HG02884 (cell line): Measurements from ENCODE around the gene UFSP1.
"Not testable (repeated sequence)": the region's sequence is repeated elsewhere in the genome, so short reads cannot be mapped to it uniquely, and the experiment has no call there.

ENCODE experiments used
- ATAC-seq: cut with Tn5 transposase; IDR thresholded peaks from one replicate; pipeline ENCODE4 v1.9.1; 2021; ENCODE audit warnings: mild to moderate bottlenecking, moderate library complexity; ENCODE audit not compliant: unreplicated experiment

Gene UFSP1

GRCh38 chr7:100861616-100861985 lies 27.9 kb downstream of the UFSP1 start:
- no peak for ATAC-seq

DNA sequence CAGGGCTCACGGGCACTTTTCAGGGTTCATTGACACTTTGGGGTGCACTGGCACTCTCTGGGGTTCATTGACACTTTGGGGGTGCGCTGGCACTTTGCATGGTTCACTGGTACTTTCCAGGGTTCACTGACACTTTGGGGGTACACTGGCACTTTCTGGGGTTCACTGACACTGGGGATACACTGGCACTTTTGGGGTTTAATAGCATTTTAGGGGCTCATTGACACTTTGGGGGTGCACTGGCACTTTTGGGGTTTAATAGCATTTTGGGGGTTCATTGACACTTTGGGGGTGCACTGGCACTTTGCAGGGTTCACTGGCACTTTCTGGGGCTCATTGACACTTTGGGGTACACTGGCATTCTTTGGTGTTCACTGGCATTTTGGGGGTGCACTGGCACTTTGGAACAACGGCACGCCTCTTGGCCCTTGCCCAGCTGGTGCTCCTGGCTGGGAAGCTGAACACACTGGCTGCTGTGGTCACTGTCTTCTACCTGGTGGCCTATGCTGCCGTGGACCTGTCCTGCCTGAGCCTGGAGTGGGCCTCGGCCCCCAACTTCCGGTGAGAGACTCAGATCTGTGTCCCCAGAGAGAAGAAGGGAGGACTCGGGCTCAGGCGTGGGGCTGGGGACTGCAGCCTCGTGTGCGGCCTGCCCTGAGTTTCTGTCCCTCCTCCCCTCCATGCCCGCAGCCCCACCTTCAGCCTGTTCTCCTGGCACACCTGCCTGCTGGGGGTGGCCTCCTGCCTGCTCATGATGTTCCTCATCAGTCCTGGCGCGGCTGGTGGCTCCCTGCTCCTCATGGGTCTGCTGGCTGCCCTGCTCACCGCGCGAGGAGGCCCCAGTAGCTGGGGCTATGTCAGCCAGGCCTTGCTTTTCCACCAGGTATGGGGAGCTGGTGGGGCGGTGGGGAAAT lies 28.6 kb downstream of the UFSP1 start:
- no peak for ATAC-seq

GRCh38 chr7:100859856-100860255 lies 29.7 kb downstream of the UFSP1 start:
- ATAC-seq, result no peak

DNA sequence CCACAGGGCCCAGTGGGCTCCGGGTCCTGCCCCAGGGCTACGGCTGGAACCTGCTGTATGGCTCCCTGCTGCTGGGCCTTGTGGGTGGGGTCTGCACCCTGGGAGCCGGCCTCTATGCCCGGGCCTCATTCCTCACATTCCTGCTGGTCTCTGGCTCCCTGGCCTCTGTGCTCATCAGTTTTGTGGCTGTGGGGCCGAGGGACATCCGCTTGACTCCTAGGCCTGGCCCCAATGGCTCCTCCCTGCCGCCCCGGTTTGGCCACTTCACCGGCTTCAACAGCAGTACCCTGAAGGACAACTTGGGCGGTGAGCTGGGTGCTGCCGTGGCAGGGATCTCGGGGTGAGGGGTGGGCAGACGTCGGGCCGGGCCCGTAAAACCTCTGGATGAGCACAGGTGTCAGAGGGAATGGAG lies 32.6 kb downstream of the UFSP1 start:
- no peak for ATAC-seq

GRCh38 chr7:100855515-100855914 lies 34.0 kb downstream of the UFSP1 start:
- no peak for ATAC-seq

DNA sequence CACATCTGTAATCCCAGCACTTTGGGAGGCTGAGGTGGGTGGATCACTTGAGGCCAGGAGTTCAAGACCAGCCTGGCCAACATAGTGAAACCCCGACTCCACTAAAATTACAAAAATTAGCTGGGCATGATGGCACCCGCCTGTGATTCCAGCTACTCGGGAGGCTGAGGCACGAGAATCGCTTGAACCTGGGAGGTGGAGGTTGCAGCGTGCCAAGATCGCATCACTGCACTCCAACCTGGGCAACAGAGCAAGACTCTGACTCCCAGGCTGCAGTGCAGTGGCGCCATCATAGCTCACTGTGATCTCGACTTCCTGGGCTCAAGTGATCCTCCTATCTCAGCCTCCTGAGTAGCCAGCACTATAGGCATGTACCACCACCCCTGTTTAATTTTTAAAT lies 34.6 kb downstream of the UFSP1 start:
- ATAC-seq, result not testable (repeated sequence)

- ATAC-seq, result no peak
Observed at GRCh38 chr7:100854146-100854895, 35.2 kb downstream of the UFSP1 start.

DNA sequence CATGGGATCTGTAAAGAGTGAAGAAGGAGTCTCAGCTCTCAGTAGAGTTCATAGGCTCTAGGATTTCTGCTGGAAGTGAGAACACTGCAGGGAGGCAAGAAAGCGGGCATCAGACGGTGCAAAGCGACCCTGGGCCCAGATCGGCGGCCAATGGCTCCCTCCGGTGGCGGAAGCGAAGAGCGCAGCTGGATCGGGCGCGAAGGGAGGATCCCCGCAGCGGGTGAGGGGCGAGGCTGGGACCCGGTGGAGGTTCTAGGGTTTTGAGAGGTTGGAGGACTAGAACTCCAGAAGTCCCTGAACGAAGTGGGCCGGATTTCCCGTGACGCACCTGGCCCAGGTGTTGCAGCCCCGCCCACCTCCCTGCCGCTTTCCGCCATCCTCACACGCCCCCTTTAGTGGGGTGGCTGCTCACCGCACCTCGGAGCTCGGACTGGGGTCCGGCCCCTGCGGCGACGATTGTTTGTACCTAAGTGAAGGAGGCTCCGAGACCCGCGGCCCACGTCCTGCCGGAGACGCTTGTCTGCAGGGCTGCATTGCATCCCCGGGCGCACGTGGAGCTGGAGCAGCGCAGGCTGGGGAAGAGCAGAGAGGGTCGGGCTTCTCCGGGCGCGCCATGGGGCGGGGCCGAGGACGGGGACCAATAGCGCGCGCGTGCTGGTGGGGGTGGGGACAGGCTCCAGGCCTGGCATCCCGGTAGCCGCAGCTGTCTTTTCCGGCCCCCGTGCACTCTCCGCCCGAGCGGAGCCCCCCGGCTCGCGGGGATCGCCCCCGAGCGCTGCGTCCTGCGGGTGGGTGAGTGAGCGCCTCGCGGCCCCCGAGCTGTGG lies 37.3 kb downstream of the UFSP1 start, which contains the start of gene SLC12A9:
SLC12A9 (plus strand) TSS at position 666 of the 825 bp plus-strand sequence. CDS start 1,485 bp downstream, outside the sequence.
- peak; percentile 93 for ATAC-seq

DNA sequence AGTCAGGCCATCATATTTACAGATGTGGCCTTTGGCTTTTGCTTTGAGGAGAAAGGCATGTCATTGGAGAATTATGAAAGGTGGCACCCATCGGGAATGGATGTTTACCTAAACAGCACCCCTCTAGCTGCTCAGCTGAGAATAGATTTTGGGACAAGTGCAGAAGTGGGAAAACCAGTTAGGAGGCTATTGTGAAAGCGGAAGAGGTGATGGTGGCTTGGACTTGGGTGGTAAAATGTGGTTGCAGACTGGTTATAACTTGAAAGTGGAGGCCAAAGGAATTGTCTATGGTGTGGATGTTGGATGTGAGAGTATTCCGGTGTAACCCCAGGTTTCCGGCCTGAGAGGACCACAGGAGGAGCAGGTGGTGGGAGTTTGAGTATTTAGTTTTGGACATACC lies 42.2 kb downstream of the UFSP1 start:
- ATAC-seq, result no peak

GRCh38 chr7:100840470-100841100 lies 48.9 kb downstream of the UFSP1 start:
- ATAC-seq, result no peak

GRCh38 chr7:100839361-100839760 lies 50.2 kb downstream of the UFSP1 start:
- no peak for ATAC-seq
